SU-DHL-6 (cell line): Measurements from ENCODE around the gene OMA1.

ENCODE experiments used
- H2AFZ ChIP-seq: fragments of 200-600 bp; sonication (generic); 2 replicates; pipeline ENCODE4 v1.6.1; 2014; ENCODE audit warnings: low read depth, mild to moderate bottlenecking, moderate library complexity, mixed read lengths, antibody characterized with exemption, low read length; ENCODE audit not compliant: severe bottlenecking
- H3F3A ChIP-seq: fragments of 200-600 bp; shearing (Covaris generic); 2 replicates; pipeline ENCODE4 v1.6.0; 2016; ENCODE audit warnings: antibody characterized with exemption, mild to moderate bottlenecking; ENCODE audit not compliant: insufficient read depth
- H3K27ac ChIP-seq: fragments of 200-600 bp; sonication (generic); 2 replicates; pipeline ENCODE4 v1.5.1; 2016; ENCODE audit warnings: low read depth, mild to moderate bottlenecking, low read length, moderate library complexity, mixed read lengths
- H3K27me3 ChIP-seq: fragments of 200-600 bp; sonication (generic), shearing (Covaris generic); 2 replicates; pipeline ENCODE4 v1.6.0; 2014; ENCODE audit warnings: mild to moderate bottlenecking, low read length
- H3K36me3 ChIP-seq: fragments of 200-600 bp; sonication (generic); 2 replicates; pipeline ENCODE4 v1.6.1; 2014; ENCODE audit warnings: mild to moderate bottlenecking, low read length, mixed read lengths
- H3K4me2 ChIP-seq: fragments of 300-600, 200-600 bp; shearing (Covaris generic), sonication (generic); 2 replicates; pipeline ENCODE4 v1.6.0; 2014; ENCODE audit warnings: low read length, low read depth, mild to moderate bottlenecking; ENCODE audit not compliant: poor library complexity, severe bottlenecking
- H3K4me3 ChIP-seq: fragments of 200-600 bp; sonication (generic); 2 replicates; pipeline ENCODE4 v1.5.1; 2014; ENCODE audit warnings: antibody characterized with exemption, low read length, mild to moderate bottlenecking, mixed read lengths; ENCODE audit not compliant: insufficient read depth, poor library complexity, severe bottlenecking
- H3K79me2 ChIP-seq: fragments of 200-600 bp; sonication (generic); 2 replicates; pipeline ENCODE4 v1.6.1; 2014; ENCODE audit warnings: mild to moderate bottlenecking, low read length, moderate library complexity; ENCODE audit not compliant: insufficient read depth
- H3K9ac ChIP-seq: fragments of 200-600 bp; sonication (generic); 2 replicates; pipeline ENCODE4 v1.7.0; 2014; ENCODE audit warnings: mild to moderate bottlenecking, low read length
- H3K9me2 ChIP-seq: fragments of 200-600 bp; sonication (generic); replicated peaks from 2 replicates; pipeline ENCODE4 v1.6.1; 2014; ENCODE audit warnings: low read length; ENCODE audit not compliant: insufficient read depth
- H3K9me3 ChIP-seq: fragments of 200-600 bp; sonication (generic); 2 replicates; pipeline ENCODE4 v1.6.1; 2014; ENCODE audit warnings: low read length, mixed read lengths; ENCODE audit not compliant: insufficient read depth
- H4K20me1 ChIP-seq: fragments of 200-600 bp; sonication (generic); 2 replicates; pipeline ENCODE4 v1.6.1; 2014; ENCODE audit warnings: low read depth, mild to moderate bottlenecking, antibody characterized with exemption, low read length, moderate library complexity, mixed read lengths
- CTCF ChIP-seq: fragments of 200-600 bp; sonication (generic); IDR thresholded peaks from one replicate; pipeline ENCODE4 v1.5.1; 2017; ENCODE audit warnings: antibody characterized with exemption, mild to moderate bottlenecking, low read length, moderate library complexity; ENCODE audit not compliant: insufficient read depth, poor library complexity, severe bottlenecking
- EZH2phosphoT487 ChIP-seq: fragments of 200-600 bp; sonication (generic), shearing (Covaris generic); conservative IDR thresholded peaks from 2 replicates; pipeline ENCODE4 v1.6.1; 2018; ENCODE audit warnings: mild to moderate bottlenecking, antibody characterized with exemption, low read length, moderate library complexity, mixed read lengths

The OMA1 gene

GRCh38 chr1:58572690-58573089 is 26.2 kb upstream of the OMA1 start:
- Histone ChIP-seq H3F3A (no peaks in the 10 kb centered on the region), H3K9me2 (no peaks in the 10 kb centered on the region), H3K27me3 (no peaks in the 10 kb centered on the region; the same call in 1 of the 2 replicates), H2AFZ (no peak overlapping the region), H3K79me2 (no peaks in the 10 kb centered on the region), H3K27ac (no peak overlapping the region), H3K4me2 (no peak overlapping the region), H3K36me3 (no peaks in the 10 kb centered on the region), H3K4me3 (no peak overlapping the region), H3K9ac (no peak overlapping the region), H3K9me3 (no peaks in the 10 kb centered on the region), H4K20me1 (no peaks in the 10 kb centered on the region)
- TF ChIP-seq EZH2phosphoT487 (no peak), CTCF (no peak)

- H3K4me3 ChIP-seq, result no peak overlapping the region
- no peak overlapping the region for H2AFZ ChIP-seq
- H3K36me3 ChIP-seq, result no peaks in the 10 kb centered on the region
- no peaks in the 10 kb centered on the region for H3K9me3 ChIP-seq
- H3K27me3 ChIP-seq, result no peaks in the 10 kb centered on the region; the same call in 1 of the 2 replicates
- no peak overlapping the region for H3K9ac ChIP-seq
- no peaks in the 10 kb centered on the region for H3F3A ChIP-seq
- H3K79me2 ChIP-seq, result no peaks in the 10 kb centered on the region
- TF ChIP-seq EZH2phosphoT487 (no peak), CTCF (no peak)
- no peak overlapping the region for H3K27ac ChIP-seq
- H4K20me1 ChIP-seq, result no peaks in the 10 kb centered on the region
- no peak overlapping the region for H3K4me2 ChIP-seq
- no peaks in the 10 kb centered on the region for H3K9me2 ChIP-seq
Measured at GRCh38 chr1:58571616-58572015, 25.1 kb upstream of the OMA1 start.

- Histone ChIP-seq H3K9me3 (no peaks in the 10 kb centered on the region), H4K20me1 (no peaks in the 10 kb centered on the region), H3K79me2 (no peaks in the 10 kb centered on the region), H3K27ac (no peak overlapping the region), H2AFZ (no peak overlapping the region), H3K4me3 (no peak overlapping the region), H3K4me2 (no peak overlapping the region), H3K36me3 (no peaks in the 10 kb centered on the region), H3K9me2 (no peaks in the 10 kb centered on the region), H3K27me3 (no peaks in the 10 kb centered on the region; the same call in 1 of the 2 replicates), H3F3A (no peaks in the 10 kb centered on the region), H3K9ac (no peak overlapping the region)
- TF ChIP-seq EZH2phosphoT487 (no peak), CTCF (no peak)
Measured at GRCh38 chr1:58570817-58571216, 24.3 kb upstream of the OMA1 start.

GRCh38 chr1:58570094-58570493 is 23.6 kb upstream of the OMA1 start:
- no peaks in the 10 kb centered on the region for H3F3A ChIP-seq
- TF ChIP-seq EZH2phosphoT487 (no peak), CTCF (no peak)
- no peaks in the 10 kb centered on the region for H3K79me2 ChIP-seq
- H3K36me3 ChIP-seq, result no peaks in the 10 kb centered on the region
- H4K20me1 ChIP-seq, result no peaks in the 10 kb centered on the region
- no peaks in the 10 kb centered on the region for H3K9me2 ChIP-seq
- H3K27ac ChIP-seq, result no peak overlapping the region
- no peak overlapping the region for H3K4me3 ChIP-seq
- H3K4me2 ChIP-seq, result no peak overlapping the region
- H3K9me3 ChIP-seq, result no peaks in the 10 kb centered on the region
- H2AFZ ChIP-seq, result no peak overlapping the region
- H3K27me3 ChIP-seq, result no peaks in the 10 kb centered on the region; the same call in 1 of the 2 replicates
- H3K9ac ChIP-seq, result no peak overlapping the region
